SU-DHL-6 (cell line): ENCODE data around the gene CMKLR1.

Experiments
- H2AFZ ChIP-seq: fragments of 200-600 bp; sonication (generic); 2 replicates; pipeline ENCODE4 v1.6.1; 2014; ENCODE audit warnings: low read depth, mild to moderate bottlenecking, moderate library complexity, mixed read lengths, antibody characterized with exemption, low read length; ENCODE audit not compliant: severe bottlenecking
- H3F3A ChIP-seq: fragments of 200-600 bp; shearing (Covaris generic); 2 replicates; pipeline ENCODE4 v1.6.0; 2016; ENCODE audit warnings: antibody characterized with exemption, mild to moderate bottlenecking; ENCODE audit not compliant: insufficient read depth
- H3K27ac ChIP-seq: fragments of 200-600 bp; sonication (generic); 2 replicates; pipeline ENCODE4 v1.5.1; 2016; ENCODE audit warnings: low read depth, mild to moderate bottlenecking, low read length, moderate library complexity, mixed read lengths
- H3K27me3 ChIP-seq: fragments of 200-600 bp; sonication (generic), shearing (Covaris generic); 2 replicates; pipeline ENCODE4 v1.6.0; 2014; ENCODE audit warnings: mild to moderate bottlenecking, low read length
- H3K36me3 ChIP-seq: fragments of 200-600 bp; sonication (generic); 2 replicates; pipeline ENCODE4 v1.6.1; 2014; ENCODE audit warnings: mild to moderate bottlenecking, low read length, mixed read lengths
- H3K4me2 ChIP-seq: fragments of 300-600, 200-600 bp; shearing (Covaris generic), sonication (generic); 2 replicates; pipeline ENCODE4 v1.6.0; 2014; ENCODE audit warnings: low read length, low read depth, mild to moderate bottlenecking; ENCODE audit not compliant: poor library complexity, severe bottlenecking
- H3K4me3 ChIP-seq: fragments of 200-600 bp; sonication (generic); 2 replicates; pipeline ENCODE4 v1.5.1; 2014; ENCODE audit warnings: antibody characterized with exemption, low read length, mild to moderate bottlenecking, mixed read lengths; ENCODE audit not compliant: insufficient read depth, poor library complexity, severe bottlenecking
- H3K79me2 ChIP-seq: fragments of 200-600 bp; sonication (generic); 2 replicates; pipeline ENCODE4 v1.6.1; 2014; ENCODE audit warnings: mild to moderate bottlenecking, low read length, moderate library complexity; ENCODE audit not compliant: insufficient read depth
- H3K9ac ChIP-seq: fragments of 200-600 bp; sonication (generic); 2 replicates; pipeline ENCODE4 v1.7.0; 2014; ENCODE audit warnings: mild to moderate bottlenecking, low read length
- H3K9me2 ChIP-seq: fragments of 200-600 bp; sonication (generic); replicated peaks from 2 replicates; pipeline ENCODE4 v1.6.1; 2014; ENCODE audit warnings: low read length; ENCODE audit not compliant: insufficient read depth
- H3K9me3 ChIP-seq: fragments of 200-600 bp; sonication (generic); 2 replicates; pipeline ENCODE4 v1.6.1; 2014; ENCODE audit warnings: low read length, mixed read lengths; ENCODE audit not compliant: insufficient read depth
- H4K20me1 ChIP-seq: fragments of 200-600 bp; sonication (generic); 2 replicates; pipeline ENCODE4 v1.6.1; 2014; ENCODE audit warnings: low read depth, mild to moderate bottlenecking, antibody characterized with exemption, low read length, moderate library complexity, mixed read lengths
- EZH2phosphoT487 ChIP-seq: fragments of 200-600 bp; sonication (generic), shearing (Covaris generic); conservative IDR thresholded peaks from 2 replicates; pipeline ENCODE4 v1.6.1; 2018; ENCODE audit warnings: mild to moderate bottlenecking, antibody characterized with exemption, low read length, moderate library complexity, mixed read lengths
- TF ChIP-seq, protein P1 (sequence below): fragments of 200-600 bp; sonication (generic); IDR thresholded peaks from one replicate; pipeline ENCODE4 v1.5.1; 2017; ENCODE audit warnings: antibody characterized with exemption, mild to moderate bottlenecking, low read length, moderate library complexity; ENCODE audit not compliant: insufficient read depth, poor library complexity, severe bottlenecking

Gene CMKLR1

GRCh38 chr12:108260969-108261368, 78.1 kb downstream of the CMKLR1 start:
- Histone ChIP-seq H3K9me2 (no peaks in the 10 kb centered on the region), H4K20me1 (no peaks in the 10 kb centered on the region), H3K36me3 (no peaks in the 10 kb centered on the region), H3K4me2 (no peak overlapping the region), H3K9me3 (0 out of 2 replicates have a peak, but pooled peaks cover 5% of the 10 kb centered on the region), H3K4me3 (no peak overlapping the region), H3K79me2 (no peaks in the 10 kb centered on the region), H3K27ac (no peak overlapping the region), H3K9ac (no peak overlapping the region), H3K27me3 (no peaks in the 10 kb centered on the region), H3F3A (no peaks in the 10 kb centered on the region), H2AFZ (no peak overlapping the region)
- no peak for TF ChIP-seq EZH2phosphoT487
- TF ChIP-seq, protein P1, sequence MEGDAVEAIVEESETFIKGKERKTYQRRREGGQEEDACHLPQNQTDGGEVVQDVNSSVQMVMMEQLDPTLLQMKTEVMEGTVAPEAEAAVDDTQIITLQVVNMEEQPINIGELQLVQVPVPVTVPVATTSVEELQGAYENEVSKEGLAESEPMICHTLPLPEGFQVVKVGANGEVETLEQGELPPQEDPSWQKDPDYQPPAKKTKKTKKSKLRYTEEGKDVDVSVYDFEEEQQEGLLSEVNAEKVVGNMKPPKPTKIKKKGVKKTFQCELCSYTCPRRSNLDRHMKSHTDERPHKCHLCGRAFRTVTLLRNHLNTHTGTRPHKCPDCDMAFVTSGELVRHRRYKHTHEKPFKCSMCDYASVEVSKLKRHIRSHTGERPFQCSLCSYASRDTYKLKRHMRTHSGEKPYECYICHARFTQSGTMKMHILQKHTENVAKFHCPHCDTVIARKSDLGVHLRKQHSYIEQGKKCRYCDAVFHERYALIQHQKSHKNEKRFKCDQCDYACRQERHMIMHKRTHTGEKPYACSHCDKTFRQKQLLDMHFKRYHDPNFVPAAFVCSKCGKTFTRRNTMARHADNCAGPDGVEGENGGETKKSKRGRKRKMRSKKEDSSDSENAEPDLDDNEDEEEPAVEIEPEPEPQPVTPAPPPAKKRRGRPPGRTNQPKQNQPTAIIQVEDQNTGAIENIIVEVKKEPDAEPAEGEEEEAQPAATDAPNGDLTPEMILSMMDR = no peak

GRCh38 chr12:108260039-108260438, 79.1 kb downstream of the CMKLR1 start:
- no peaks in the 10 kb centered on the region for H4K20me1 ChIP-seq
- 0 out of 2 replicates have a peak, but pooled peaks cover 5% of the 10 kb centered on the region for H3K9me3 ChIP-seq
- H3K9ac ChIP-seq = no peak overlapping the region
- no peaks in the 10 kb centered on the region for H3K9me2 ChIP-seq
- no peak overlapping the region for H2AFZ ChIP-seq
- H3K27me3 ChIP-seq = no peaks in the 10 kb centered on the region
- H3K36me3 ChIP-seq = no peaks in the 10 kb centered on the region
- no peak overlapping the region for H3K4me3 ChIP-seq
- H3K79me2 ChIP-seq = no peaks in the 10 kb centered on the region
- TF ChIP-seq, protein P1 = no peak
- TF ChIP-seq EZH2phosphoT487 = no peak
- no peaks in the 10 kb centered on the region for H3F3A ChIP-seq
- no peak overlapping the region for H3K27ac ChIP-seq
- no peak overlapping the region for H3K4me2 ChIP-seq

GRCh38 chr12:108257610-108258106, 81.5 kb downstream of the CMKLR1 start:
- Histone ChIP-seq H3K27me3 (no peaks in the 10 kb centered on the region), H3K9me3 (0 out of 2 replicates have a peak, but pooled peaks cover 5% of the 10 kb centered on the region), H3F3A (no peaks in the 10 kb centered on the region), H3K9me2 (no peaks in the 10 kb centered on the region), H3K9ac (no peak overlapping the region), H3K36me3 (no peaks in the 10 kb centered on the region), H4K20me1 (no peaks in the 10 kb centered on the region), H3K4me3 (no peak overlapping the region), H3K79me2 (no peaks in the 10 kb centered on the region), H2AFZ (no peak overlapping the region), H3K4me2 (no peak overlapping the region), H3K27ac (no peak overlapping the region)
- TF ChIP-seq, protein P1 = no peak
- no peak for TF ChIP-seq EZH2phosphoT487
